NT2/D1 (cell line): ENCODE data around the gene ADH5.

Experiments used
- DNase-seq: peaks from one replicate; pipeline ENCODE4 v3.0.0-alpha.2; 2011; ENCODE audit warnings: low read depth, low spot score
- H3K27me3 ChIP-seq: 2 replicates; pipeline ENCODE4 v1.6.0; 2011; ENCODE audit warnings: mild to moderate bottlenecking; ENCODE audit not compliant: insufficient read length, insufficient read depth
- H3K36me3 ChIP-seq: 2 replicates; pipeline ENCODE4 v1.6.1; 2011; ENCODE audit warnings: mild to moderate bottlenecking, low read length, mixed read lengths; ENCODE audit not compliant: insufficient read depth, insufficient read length
- H3K4me1 ChIP-seq: 2 replicates; pipeline ENCODE4 v1.5.1; 2011; ENCODE audit not compliant: insufficient read depth, insufficient read length
- H3K4me3 ChIP-seq: 2 replicates; pipeline ENCODE4 v1.5.1; 2011; ENCODE audit warnings: low read depth; ENCODE audit not compliant: insufficient read length
- H3K9ac ChIP-seq: 2 replicates; pipeline ENCODE4 v1.6.0; 2011; ENCODE audit warnings: low read depth; ENCODE audit not compliant: insufficient read length
- H3K9me3 ChIP-seq: 2 replicates; pipeline ENCODE4 v1.5.1; 2011; ENCODE audit warnings: mild to moderate bottlenecking, low read length; ENCODE audit not compliant: insufficient read depth
- SUZ12 ChIP-seq: IDR thresholded peaks from 2 replicates; pipeline ENCODE4 v1.6.1; 2011; ENCODE audit not compliant: insufficient read length, insufficient read depth; ENCODE audit errors: extremely low read depth
- YY1 ChIP-seq: IDR thresholded peaks from 2 replicates; pipeline ENCODE4 v1.6.1; 2011; ENCODE audit not compliant: insufficient read length, insufficient read depth
- ZNF274 ChIP-seq: IDR thresholded peaks from 2 replicates; pipeline ENCODE4 v1.6.1; 2011; ENCODE audit warnings: mild to moderate bottlenecking, low read depth, low read length

ADH5 gene

GRCh38 chr4:99088481-99089365, at the start of gene ADH5:
ADH5 (minus strand) TSS chr4:99088788; CDS start chr4:99088700, 88 bp downstream.
- Histone ChIP-seq H3K27me3 (no peaks in the 10 kb centered on the region), H3K9ac (peak within 1 kb of the TSS; percentile 86), H3K4me3 (peak within 1 kb of the TSS; percentile 79), H3K9me3 (no peaks in the 10 kb centered on the region), H3K36me3 (peaks cover 20% of the 10 kb centered on the region), H3K4me1 (no peaks in the 10 kb centered on the region)
- peak; percentile 65 for DNase-seq
- TF ChIP-seq ZNF274 (no peak), YY1 (no peak), SUZ12 (no peak)

GRCh38 chr4:99136329-99136728, 47.7 kb upstream of the ADH5 start:
- Histone ChIP-seq H3K9ac (no peak overlapping the region), H3K9me3 (no peaks in the 10 kb centered on the region), H3K36me3 (no peaks in the 10 kb centered on the region), H3K4me3 (no peak overlapping the region), H3K27me3 (no peaks in the 10 kb centered on the region), H3K4me1 (no peaks in the 10 kb centered on the region)
- TF ChIP-seq SUZ12, result no peak
- no peak for TF ChIP-seq YY1
- no peak for TF ChIP-seq ZNF274
- DNase-seq, result no peak

GRCh38 chr4:99135541-99136162, 47.1 kb upstream of the ADH5 start:
- no peaks in the 10 kb centered on the region for H3K27me3 ChIP-seq
- H3K36me3 ChIP-seq, result no peaks in the 10 kb centered on the region
- H3K9ac ChIP-seq, result no peak overlapping the region
- H3K4me1 ChIP-seq, result no peaks in the 10 kb centered on the region
- no peak for DNase-seq
- TF ChIP-seq ZNF274 (no peak), SUZ12 (no peak), YY1 (no peak)
- H3K4me3 ChIP-seq, result no peak overlapping the region
- no peaks in the 10 kb centered on the region for H3K9me3 ChIP-seq

GRCh38 chr4:99134586-99134985, 46.0 kb upstream of the ADH5 start:
- no peak for TF ChIP-seq YY1
- TF ChIP-seq SUZ12, result no peak
- no peak for TF ChIP-seq ZNF274
- H3K27me3 ChIP-seq, result no peaks in the 10 kb centered on the region
- DNase-seq, result no peak

GRCh38 chr4:99131378-99131777, 42.8 kb upstream of the ADH5 start:
- Histone ChIP-seq H3K27me3 (no peaks in the 10 kb centered on the region), H3K4me1 (no peaks in the 10 kb centered on the region), H3K9me3 (peaks cover 13% of the 10 kb centered on the region), H3K36me3 (no peaks in the 10 kb centered on the region), H3K9ac (no peak overlapping the region), H3K4me3 (no peak overlapping the region)
- DNase-seq, result no peak
- no peak for TF ChIP-seq YY1
- TF ChIP-seq SUZ12, result no peak
- no peak for TF ChIP-seq ZNF274

More at GRCh38 chr4:99134586-99134985, 46.0 kb upstream of the ADH5 start:
- Histone ChIP-seq H3K36me3 (no peaks in the 10 kb centered on the region), H3K4me1 (no peaks in the 10 kb centered on the region), H3K9me3 (peaks cover 4% of the 10 kb centered on the region), H3K4me3 (no peak overlapping the region), H3K9ac (no peak overlapping the region)

- TF ChIP-seq SUZ12 (no peak), ZNF274 (no peak), YY1 (no peak)
- H3K4me1 ChIP-seq, result no peaks in the 10 kb centered on the region
- H3K9ac ChIP-seq, result no peak overlapping the region
- no peaks in the 10 kb centered on the region for H3K27me3 ChIP-seq
- no peak overlapping the region for H3K4me3 ChIP-seq
- DNase-seq, result no peak
- H3K36me3 ChIP-seq, result no peaks in the 10 kb centered on the region
- peaks cover 13% of the 10 kb centered on the region for H3K9me3 ChIP-seq
Measured at GRCh38 chr4:99126376-99126775, 37.8 kb upstream of the ADH5 start.

- H3K36me3 ChIP-seq, result no peaks in the 10 kb centered on the region
- TF ChIP-seq ZNF274 (no peak), YY1 (no peak), SUZ12 (no peak)
- H3K4me3 ChIP-seq, result no peak overlapping the region
- H3K9ac ChIP-seq, result no peak overlapping the region
- DNase-seq, result no peak
- H3K27me3 ChIP-seq, result no peaks in the 10 kb centered on the region
- no peaks in the 10 kb centered on the region for H3K4me1 ChIP-seq
- peaks cover 5% of the 10 kb centered on the region; the same call in 1 of the 2 replicates for H3K9me3 ChIP-seq
Measured at GRCh38 chr4:99121008-99121407, 32.4 kb upstream of the ADH5 start.
